ENCODE results near the gene KCTD10.

DNA sequence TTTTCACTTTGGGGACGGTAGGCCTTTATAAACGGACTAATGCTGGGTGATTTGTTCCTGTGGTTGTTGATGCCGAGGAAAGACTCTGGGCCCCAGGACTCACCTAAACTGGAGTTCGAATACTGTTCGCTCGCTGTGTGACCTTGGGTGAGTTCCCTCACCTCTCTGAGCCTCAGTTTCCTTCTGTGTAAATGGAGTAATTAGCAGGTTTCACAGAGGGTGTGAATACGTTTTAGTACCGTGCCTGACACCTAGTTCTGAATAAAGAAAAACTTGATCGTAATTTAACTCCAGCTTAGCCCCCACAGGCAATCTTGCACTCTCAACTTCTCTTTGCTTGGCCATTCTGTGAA is 839 bp upstream of the KCTD10 start:
- TF ChIP-seq, protein P1, sequence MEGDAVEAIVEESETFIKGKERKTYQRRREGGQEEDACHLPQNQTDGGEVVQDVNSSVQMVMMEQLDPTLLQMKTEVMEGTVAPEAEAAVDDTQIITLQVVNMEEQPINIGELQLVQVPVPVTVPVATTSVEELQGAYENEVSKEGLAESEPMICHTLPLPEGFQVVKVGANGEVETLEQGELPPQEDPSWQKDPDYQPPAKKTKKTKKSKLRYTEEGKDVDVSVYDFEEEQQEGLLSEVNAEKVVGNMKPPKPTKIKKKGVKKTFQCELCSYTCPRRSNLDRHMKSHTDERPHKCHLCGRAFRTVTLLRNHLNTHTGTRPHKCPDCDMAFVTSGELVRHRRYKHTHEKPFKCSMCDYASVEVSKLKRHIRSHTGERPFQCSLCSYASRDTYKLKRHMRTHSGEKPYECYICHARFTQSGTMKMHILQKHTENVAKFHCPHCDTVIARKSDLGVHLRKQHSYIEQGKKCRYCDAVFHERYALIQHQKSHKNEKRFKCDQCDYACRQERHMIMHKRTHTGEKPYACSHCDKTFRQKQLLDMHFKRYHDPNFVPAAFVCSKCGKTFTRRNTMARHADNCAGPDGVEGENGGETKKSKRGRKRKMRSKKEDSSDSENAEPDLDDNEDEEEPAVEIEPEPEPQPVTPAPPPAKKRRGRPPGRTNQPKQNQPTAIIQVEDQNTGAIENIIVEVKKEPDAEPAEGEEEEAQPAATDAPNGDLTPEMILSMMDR (IDR thresholded peaks at IDR 0.05): no peak
- no peak for TF ChIP-seq POLR2A (IDR thresholded peaks at IDR 0.05)
